ELF-1 (cell line): ENCODE results near the gene TBX4.
"Not testable (repeated sequence)": the region's sequence is repeated elsewhere in the genome, so short reads cannot be mapped to it uniquely, and the experiment has no call there.

Experiments used
- DNase-seq: peaks from one replicate; pipeline ENCODE4 v3.0.0-alpha.2; 2016; ENCODE audit warnings: low read depth, low spot score

Gene TBX4

DNA sequence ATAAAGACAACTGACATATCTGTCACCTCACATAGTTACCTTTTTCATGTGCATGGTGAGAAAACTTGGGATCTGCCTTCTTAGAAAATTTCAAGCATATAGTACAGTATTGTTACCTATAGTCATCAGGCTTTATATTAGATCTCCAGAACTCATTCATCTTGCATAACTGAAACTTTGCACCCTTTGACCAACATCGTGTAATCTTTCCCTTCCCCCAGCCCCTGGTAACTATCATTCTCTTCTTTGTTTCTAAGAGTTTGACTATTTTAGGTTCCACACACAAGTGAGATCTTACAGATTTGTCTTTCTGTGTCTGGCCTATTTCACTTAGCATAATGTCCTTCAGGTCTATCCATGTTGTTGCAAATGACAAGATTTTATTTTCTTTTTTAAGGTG is 22.9 kb upstream of the TBX4 start:
- no peak for DNase-seq

DNA sequence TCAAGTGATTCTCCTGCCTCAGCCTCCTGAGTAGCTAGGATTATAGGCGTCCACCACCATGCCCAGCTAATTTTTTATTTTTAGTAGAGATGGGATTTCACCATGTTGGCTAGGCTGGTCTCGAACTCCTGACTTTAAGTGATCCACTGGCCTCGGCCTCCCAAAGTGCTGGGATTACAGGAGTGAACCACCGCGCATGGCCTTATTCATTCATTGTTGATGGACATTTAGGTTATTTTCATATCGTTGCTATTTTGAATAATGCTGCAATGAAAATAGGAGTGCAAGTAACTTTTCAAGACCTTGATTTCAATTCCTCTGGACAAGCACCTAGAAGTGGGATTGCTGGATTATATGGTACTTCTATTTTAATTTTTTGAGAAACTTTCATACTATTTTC is 22.4 kb upstream of the TBX4 start:
- not testable (repeated sequence) for DNase-seq

DNA sequence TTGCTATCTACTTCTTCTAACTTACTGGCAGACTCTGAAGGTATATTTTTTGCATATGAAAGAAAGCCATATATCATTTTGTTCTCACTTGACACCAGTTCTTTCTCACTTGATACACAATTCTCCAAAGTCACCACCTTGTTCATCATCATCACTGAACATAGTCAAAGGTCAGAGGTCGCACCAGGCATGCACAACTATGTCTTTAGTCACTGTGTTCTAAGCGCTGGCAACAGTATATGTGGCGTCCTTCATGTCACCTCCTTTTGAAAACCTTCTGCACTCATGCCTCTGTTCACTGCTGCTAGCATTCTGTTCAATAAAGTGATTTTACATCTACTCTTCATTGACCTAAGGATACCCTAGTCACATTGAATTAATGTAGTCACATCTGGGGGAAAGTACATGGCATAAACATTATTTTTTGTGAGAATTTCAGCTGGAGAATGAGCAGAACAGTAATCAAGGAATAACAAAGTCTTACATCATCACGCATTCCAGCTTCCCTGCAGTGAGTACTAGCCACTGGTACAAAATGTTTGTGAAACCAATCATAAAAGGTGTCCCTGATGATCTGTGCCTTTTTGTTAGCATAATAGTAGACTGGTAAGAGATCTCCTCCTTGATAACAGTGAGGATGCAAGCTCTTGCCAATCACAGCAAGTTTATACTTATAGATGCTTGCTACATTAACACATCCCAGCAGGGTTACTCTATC is 20.5 kb upstream of the TBX4 start:
- no peak for DNase-seq

DNA sequence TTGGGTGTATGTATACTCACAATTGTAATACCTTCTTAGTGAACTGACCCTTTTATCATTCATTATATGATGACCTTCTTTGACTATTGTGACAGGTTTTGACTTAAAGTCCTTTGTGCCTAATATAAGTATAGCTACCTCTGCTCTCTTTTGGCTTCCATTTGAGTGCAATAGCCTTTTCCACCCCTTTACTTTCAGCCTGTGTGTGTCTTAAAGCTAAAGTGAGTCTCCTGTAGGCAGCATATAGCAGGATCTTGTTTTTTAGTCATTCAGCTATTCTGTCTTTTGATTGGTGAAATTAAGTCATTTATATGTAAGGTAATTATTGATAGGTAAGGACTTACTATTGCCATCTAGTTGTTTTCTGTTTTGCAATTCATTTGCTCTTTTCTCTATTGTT is 15.9 kb upstream of the TBX4 start:
- no peak for DNase-seq

DNA sequence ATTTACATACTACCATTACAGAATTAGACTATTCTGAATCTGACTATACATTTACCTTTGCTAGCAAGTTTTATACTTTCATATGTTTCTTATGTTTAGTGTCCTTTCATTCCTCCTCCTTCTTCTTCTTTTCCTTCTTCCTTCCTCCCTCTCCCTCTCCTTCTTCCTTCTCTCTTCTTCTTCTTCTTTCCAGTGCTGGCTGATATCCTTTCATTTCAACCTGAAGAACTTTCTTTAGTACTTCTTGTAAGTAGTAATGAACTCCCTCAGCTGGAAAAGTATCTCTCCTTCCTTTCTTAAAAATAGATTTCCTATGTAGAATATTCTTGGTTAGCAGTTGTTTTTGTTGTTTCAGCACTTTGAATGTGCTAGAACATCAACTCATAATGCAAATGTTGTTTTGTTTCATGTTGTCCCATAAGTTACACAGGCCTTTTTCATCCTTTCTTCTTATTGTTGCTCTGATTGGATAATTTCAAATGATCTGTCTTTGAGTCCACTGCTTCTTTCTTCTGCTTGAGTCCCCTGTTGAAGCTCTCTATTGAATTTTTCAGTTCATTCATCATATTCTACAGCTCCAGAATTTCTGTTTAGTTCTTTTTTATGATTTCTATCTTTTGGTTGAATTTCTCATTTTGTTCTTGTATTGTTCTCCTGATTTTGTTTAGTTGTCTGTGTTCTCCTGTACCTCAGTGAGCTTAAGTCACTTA is 15.1 kb upstream of the TBX4 start:
- DNase-seq, result no peak

DNA sequence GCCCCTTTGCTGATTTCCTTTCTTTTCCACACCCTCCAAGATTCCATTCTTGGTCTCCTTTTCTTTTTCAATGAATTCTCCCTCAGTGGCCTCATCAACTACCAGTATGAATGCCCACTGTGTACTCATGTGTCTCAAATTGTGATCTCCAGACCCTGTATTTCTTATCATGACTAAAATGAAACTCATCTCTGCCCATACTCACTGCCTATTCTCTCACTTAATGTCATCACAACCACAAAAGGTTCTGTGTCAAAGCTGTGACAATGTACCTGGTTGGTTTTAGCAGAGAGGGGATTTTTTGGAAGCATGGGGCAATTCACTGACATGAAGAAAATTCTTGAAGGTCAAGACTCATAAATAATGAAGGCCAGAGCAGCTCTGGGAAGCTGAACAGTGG is 11.5 kb upstream of the TBX4 start:
- no peak for DNase-seq

DNA sequence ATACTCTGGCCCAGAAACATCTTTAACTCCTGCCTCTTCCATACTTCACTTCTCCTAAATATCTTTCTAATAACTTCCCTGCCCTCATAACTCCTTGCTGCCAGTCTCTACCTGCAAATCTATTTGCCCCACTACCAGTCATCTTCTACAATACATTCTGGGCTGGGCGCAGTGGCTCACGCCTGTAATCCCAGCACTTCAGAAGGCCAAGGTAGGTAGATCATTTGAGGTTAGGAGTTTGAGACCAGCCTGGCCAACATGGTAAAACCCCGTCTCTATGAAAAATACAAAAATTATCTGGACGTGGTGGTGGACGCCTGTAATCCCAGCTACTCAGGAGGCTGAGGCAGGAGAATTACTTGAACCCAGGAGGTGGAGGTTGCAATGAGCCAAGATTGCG is 10.7 kb upstream of the TBX4 start:
- DNase-seq, result not testable (repeated sequence)

DNA sequence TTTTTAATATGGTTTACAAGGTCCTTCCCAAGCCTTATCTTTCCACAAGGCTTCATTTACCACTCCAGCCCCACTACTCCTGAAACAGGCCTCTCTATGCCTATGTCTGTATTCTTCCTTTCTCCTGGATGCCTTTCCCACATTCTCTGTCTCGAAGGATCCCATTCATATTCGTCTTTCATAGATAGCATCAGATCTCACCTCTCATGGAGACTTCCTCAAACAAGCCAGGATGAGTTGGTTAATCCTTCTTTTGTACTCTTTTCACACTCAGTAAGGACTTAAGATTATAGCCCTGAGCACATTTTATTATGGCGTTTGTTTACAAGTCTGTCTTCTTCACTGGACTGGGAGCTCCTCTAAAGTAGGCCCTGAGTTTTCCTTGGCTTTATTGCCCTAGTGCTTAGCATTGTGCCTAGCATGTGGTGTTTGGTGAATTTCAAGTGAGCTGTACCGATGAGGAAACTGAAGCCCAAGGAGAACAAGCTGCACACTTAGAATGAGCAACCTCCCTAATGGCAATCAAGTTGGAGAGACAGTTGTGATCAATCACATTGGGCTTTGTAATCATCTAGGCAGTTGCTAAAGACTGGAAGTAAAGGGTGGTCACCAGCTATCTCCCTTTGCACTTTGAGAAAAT is 10.0 kb upstream of the TBX4 start:
- DNase-seq, result no peak

DNA sequence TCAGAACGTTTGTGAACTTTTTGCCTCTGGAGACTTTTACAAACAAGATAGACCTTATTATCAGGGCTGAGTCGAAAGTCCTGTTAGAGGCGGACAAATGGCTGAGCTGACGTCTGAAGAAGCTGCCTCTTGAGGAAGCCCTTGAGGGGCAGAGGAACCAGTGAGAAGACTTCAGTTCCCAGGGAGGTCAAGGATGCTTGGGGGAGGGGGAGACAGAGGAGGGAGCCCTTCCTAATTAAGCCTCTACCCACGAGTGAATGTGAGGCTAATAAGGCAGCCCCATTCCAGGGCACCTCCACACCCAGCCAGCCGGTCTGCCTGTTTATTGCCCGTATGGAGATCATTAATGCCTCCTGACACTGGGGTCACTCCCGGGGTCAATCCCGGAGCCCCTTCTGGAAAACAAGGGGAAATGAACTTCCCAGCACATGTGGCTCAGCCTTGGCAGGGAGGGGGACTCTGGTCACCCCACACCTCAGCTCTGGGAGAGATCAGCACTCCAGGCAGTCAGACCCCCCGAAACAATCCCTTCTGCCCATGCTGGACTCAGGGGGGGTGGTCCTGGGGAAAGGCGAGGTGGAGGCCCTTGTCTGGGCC is 9.2 kb upstream of the TBX4 start:
- no peak for DNase-seq

DNA sequence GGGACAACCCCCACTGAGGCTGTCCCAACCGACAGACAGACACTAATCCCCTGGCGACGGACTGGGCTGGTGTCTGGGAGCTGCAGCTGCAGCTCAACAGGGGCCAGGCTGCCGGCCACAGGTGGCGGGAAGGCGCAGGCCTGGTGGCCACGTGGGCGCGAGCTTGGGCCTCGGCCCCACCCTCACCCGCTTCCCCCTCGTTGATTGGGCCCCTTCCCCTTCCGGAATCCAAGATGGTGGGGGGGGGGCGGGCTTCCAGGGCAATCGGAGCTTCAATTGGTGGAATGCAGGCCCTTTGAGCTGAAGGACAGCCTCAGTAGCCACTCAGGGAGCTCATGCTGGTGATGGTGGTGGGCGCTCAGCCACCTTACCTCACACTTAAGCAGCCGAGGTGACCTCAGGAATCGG is 8.7 kb upstream of the TBX4 start:
- no peak for DNase-seq

DNA sequence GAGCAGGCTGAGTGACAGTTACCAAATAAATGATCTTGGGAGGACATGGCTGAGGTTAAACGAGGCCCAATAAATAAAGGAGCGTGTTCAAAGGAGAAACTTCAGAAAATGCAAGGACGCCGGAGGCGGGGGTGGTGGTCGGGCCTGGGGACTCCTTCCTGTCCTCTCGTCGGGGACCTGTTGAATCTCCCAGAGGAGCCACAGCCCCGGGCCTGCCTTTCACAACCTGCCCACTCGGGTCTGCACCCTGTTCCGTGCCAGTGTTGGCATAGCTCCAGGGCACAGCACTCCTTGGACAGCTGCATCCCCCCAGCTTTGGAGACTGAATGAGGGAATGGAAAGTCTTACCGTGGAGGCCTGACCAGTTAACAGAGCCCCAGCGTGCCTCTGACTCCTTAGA is 8.1 kb upstream of the TBX4 start:
- DNase-seq, result no peak

DNA sequence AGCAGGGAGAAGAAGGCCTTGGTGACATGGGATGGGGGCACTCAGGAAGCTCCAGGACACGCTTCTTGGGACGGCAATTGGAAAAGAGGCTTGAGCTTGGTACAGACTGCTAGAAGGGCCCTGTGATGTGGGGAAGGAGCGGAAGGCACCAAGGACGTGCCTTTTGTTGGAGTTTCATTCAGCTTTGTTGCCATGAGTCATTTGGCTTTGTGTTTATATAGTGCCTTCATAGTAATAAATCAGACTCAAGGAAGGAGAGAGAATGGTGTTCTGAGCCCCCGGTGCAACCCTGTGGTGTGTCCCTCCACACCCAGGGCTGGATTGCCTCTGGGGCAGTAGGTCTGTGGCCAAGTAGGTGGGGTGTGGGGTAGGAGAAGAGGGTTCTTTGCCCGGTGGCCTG is 7.4 kb upstream of the TBX4 start:
- DNase-seq, result no peak

DNA sequence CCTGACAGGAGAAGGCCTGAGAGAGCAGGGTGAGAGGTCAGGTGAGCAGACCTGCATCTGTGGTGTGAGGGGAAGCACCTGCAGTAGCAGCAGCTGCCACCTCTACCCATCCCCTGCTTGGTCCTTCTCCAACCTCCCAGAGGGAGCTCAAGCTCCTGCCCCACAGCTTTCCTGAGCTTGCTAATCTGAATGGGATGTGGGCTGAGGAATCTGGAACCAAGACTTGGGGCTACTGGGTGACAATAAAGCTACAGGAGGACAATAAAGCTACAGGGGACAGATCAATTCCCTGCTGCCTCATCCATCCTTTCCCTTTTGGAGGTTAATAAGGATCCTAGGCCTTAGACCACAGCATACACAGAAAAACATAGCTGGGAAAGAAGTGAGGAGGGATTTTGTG is 4.9 kb upstream of the TBX4 start:
- no peak for DNase-seq

DNA sequence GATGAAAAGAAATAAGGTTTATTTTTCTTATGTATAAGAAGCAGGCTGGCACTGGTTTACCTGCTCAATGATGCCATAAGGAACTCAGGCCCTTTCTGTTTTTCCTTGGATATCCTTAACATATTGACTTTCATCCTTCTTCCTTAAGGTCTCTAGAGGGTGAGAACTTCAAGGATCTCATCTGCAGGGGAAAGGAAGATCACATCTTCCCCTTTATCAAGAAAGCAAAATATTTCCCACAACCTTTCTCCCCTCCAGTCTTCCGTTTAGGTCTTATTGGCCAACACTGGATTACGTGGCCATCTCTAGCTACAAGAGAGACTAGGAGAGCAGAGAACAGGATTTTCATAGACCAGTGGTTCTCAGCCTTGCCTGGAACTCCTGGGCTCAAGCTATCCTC is 4.2 kb upstream of the TBX4 start:
- DNase-seq, result no peak

DNA sequence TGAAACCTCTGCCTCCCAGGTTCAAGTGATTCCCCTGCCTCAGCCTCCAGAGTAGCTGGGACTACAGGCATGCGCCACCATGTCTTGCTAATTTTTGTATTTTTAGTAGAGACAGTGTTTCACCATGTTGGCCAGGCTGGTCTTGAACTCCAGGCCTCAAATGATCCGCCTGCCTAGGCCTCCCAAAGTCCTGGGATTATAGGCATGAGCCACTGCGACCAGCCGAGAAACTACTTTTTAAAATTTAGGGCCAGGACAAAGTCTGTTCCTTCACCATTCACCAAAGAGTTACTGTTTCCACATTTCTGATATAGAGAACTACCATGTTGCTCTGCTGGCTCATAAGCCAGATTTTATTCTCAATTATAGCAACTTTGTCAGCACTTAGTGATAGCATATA is 3.1 kb upstream of the TBX4 start:
- not testable (repeated sequence) for DNase-seq

DNA sequence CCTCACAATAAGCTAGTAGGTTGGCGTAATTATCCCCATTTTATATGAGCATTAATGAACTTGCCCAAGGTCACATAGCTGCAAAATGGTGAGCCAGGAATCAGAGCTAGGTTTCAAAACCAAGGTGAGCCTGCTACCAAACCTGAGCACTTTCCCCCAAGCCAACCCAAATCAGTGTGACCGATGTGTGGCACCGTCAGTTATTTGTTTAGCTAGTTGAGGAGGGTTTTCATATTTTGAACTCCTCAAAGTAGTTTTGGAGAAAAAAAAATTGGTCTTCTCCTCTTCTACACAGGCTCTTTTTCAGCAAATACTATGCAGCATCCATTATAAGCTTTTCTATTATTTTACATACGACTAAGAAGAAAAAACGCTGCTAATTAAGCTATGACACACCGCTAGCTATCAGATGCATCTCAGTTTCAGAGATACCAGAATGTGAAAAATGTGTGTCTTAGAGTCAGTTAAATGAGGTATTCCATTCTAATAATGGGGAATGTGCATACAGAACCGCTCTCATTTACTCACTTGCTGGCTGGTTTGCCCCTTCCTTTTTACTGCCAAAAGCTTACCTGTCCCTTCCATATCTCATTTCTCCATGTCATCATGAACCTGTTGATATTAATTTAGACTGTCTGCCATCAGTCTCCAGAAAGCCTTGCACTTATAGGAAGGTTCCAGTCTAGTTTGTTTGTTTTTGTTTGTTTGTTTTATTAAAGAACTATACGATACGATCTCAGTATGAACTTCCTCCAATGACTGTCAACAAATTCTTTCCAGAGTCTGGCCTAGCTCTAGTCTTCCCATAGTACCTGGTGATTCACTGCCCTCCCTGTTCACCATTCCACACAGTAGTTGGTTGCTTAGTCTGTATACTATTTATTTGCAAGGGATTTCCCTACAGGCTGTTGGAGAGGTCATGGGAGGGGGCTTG is 2.2 kb upstream of the TBX4 start:
- DNase-seq, result no peak

DNA sequence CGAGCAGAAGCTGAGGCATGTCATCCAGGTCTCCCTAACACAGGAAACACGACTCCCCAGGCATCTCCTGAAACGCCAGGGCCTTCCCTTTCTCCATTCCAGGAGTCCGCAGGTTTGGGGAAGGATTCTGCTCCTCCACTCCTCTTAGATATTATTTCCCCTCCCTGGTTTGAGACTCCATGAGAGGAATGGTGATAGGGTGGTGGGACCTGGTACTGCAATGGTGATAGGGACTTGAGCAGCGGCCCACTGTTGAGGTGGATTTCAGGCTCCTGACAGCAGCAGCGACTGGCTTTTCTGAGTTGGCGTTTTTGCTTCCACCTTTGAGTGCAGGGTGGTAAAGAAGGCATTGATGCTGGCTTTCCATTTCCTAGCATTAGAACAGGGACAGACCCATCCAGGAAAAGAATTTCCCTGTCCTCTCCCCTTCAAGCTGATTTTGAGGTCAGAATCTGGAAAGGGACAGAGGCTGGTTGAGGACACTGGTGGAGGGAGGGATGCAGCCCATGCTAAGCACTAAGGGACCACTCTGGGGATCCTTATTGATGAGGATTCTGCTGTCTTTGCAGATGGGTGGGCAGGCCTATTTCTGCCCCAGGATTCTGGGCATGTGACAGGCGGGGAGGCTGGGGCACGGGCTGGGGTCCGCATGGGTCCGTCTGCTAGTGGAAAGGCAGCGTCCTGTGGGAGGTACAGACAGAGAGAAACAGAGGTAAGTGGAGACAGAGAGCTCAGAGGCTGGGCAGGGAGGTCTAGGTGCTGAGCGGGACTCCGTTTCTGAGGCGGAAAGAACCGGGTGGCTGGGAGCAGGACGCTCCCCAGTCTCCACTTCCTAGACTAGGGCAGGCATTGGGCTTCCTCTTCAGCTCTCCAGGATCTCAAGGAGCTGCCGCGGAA is 1.3 kb upstream of the TBX4 start:
- DNase-seq, result no peak

DNA sequence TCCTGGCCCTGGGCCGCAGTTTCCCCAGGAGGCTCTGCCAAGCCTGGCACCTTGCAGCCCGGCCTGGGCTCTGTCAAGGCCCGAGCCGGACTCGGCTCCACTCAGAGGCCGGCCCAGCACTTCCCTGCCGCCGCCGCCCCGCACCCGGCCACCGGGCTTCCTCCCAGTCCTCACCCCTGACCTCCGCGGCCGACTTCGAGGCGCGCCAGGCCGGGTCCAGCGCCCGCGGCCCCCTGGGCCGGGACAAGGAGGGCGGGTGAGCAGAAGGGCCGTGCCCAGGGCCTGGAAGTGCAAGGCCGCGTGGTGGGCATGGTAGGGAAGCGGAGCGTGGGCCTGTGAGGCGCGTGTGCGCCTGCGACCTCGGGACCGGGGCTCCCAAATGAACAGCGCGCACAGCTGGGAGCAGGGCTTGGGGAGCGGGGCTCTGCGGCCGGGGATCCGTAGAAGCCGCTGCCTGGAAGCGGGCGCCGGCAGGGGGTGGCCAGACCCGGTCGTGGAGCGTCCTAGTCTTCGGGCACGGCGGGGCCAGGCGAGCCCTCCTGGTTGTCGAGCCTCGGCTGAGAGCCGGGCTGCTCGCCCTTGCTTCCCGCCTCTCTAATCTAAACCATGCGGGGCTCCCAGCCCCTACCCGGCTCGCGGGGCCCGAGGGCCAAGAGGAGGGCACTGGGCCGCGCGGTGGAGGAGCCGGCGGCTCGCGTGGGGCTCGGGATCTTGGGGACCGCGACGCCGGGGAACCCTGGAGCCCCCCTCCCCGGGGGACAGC is 503 bp upstream of the TBX4 start:
- no peak for DNase-seq

DNA sequence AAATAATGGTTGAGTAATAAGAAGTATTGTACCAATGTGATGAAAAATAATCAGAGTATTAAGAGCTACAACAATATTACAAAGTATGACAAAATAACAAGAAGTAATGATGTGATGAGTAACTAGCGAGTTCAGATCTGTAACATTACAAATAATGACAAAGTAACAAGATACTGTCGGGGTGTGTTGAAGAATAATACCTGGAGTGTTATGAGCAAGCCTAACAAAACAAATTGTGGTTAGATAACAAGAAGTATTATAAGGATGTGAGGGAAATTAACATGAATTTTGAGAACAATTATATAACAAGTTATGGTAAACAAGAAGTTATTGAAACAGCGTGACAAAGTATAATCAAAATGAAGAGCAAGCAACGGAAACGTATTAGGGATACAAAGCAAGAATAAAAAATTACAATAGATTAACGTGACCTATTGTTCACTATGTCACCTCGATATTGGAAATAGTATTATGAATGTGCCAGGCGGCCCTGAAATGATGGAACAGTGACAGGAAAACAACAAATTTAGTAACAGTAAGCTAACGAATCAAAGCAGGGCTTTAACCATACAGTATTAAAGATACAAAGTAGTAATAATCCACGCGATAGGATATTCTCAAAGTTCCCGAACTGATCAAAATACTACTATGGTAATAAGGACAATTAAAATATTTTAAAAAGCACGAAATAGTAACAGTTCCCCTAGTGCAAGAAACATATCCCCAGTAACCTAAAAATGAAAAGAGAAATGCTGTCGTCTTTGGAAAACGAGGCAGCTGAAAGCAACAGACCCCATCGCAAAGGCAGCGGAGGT is 1.6 kb downstream of the TBX4 start:
- no peak for DNase-seq
